ENCODE measurements around the gene LRCH4.
"Not testable (repeated sequence)": the region's sequence is repeated elsewhere in the genome, so short reads cannot be mapped to it uniquely, and the experiment has no call there.

The LRCH4 gene

GRCh38 chr7:100565133-100565571, 20.8 kb downstream of the LRCH4 start:
- no peak for DNase-seq

GRCh38 chr7:100564405-100564804, 21.5 kb downstream of the LRCH4 start:
- not testable (repeated sequence) for DNase-seq

- peak; percentile 89 to 90 for DNase-seq
Measured at GRCh38 chr7:100563809-100564400, 22.0 kb downstream of the LRCH4 start.

GRCh38 chr7:100563100-100563564, 22.8 kb downstream of the LRCH4 start:
- DNase-seq: no peak

GRCh38 chr7:100562195-100563099, 23.5 kb downstream of the LRCH4 start:
- no peak for DNase-seq

- no peak for DNase-seq
Measured at GRCh38 chr7:100561491-100562194, 24.3 kb downstream of the LRCH4 start.

- no peak for DNase-seq
Measured at GRCh38 chr7:100559127-100559526, 26.8 kb downstream of the LRCH4 start.

GRCh38 chr7:100556541-100556940, 29.4 kb downstream of the LRCH4 start:
- DNase-seq: no peak

- no peak for DNase-seq
Measured at GRCh38 chr7:100555701-100556100, 30.2 kb downstream of the LRCH4 start.

- no peak for DNase-seq
Measured at GRCh38 chr7:100553032-100553431, 32.9 kb downstream of the LRCH4 start.

GRCh38 chr7:100552532-100552931, 33.4 kb downstream of the LRCH4 start:
- no peak for DNase-seq

GRCh38 chr7:100548446-100548845, 37.5 kb downstream of the LRCH4 start:
- not testable (repeated sequence) for DNase-seq

- DNase-seq: no peak
Measured at GRCh38 chr7:100547872-100548271, 38.1 kb downstream of the LRCH4 start.

- no peak for DNase-seq
Measured at GRCh38 chr7:100546926-100547800, 38.8 kb downstream of the LRCH4 start.

- no peak for DNase-seq
Measured at GRCh38 chr7:100546129-100546925, 39.6 kb downstream of the LRCH4 start.

GRCh38 chr7:100545360-100546128, 40.4 kb downstream of the LRCH4 start:
- peak; percentile 79 to 82 for DNase-seq

GRCh38 chr7:100544967-100545359, 41.0 kb downstream of the LRCH4 start:
- DNase-seq: no peak

- DNase-seq: peak; percentile 51 to 57
Measured at GRCh38 chr7:100544386-100544785, 41.5 kb downstream of the LRCH4 start.

GRCh38 chr7:100543586-100543985, 42.3 kb downstream of the LRCH4 start:
- no peak for DNase-seq

- peak in 1 of 2 experiments; percentile 46 for DNase-seq
Measured at GRCh38 chr7:100541309-100541708, 44.6 kb downstream of the LRCH4 start.
